ENCODE data around the gene GRHL1.

Gene GRHL1

DNA sequence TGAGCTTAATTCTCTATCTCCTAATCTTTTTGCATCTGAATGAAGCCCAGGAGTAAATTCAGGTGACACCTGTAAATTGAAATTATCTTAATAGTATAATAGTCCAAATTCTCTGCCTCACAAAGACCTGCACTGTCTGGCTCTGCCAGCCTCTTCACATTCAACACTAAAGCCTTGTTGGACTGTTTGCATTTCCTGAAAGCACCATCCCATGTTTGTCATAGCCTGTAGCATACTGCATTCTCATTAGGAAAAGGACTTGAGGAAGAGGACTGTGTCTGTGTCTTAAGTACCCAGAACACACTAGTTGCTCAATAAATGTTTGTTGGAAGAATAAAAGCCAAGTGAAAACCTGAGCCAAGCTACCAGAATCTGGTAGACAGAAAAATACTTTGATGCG lies 42.9 kb upstream of the GRHL1 start:
- no peak overlapping the region for H3K4me3 ChIP-seq (ENCODE audit: low read length)
- no peak for DNase-seq
- H3K9me3 ChIP-seq (replicated peaks; ENCODE audit: insufficient read depth, low read length), result no peaks in the 10 kb centered on the region

DNA sequence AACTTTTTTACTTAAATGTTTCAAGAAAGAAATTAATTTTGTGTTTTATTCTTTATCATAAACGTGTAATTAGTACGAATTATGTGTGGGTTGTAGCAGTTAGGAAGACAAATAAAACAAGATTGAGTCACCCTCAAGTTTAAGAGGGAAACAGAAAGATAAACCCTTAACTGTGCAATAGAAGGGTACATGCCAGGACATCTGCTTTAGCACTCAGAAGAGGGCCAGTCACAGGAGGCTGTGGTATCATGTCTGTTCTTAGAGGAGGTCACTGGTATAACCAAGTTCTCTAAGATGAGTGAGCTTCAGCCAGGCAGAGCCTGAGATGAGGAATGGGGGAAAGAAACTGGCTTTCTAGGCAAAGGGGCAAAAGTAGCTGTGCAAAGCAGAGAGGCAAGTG lies 42.4 kb upstream of the GRHL1 start:
- peaks cover 3% of the 10 kb centered on the region for H3K4me1 ChIP-seq (ENCODE audit: low read length)
- H3K9ac ChIP-seq (ENCODE audit: low read length), result no peak overlapping the region
- no peaks in the 10 kb centered on the region for H3K9me2 ChIP-seq (replicated peaks; ENCODE audit: insufficient read depth, low read length)
- no peaks in the 10 kb centered on the region for H3K79me2 ChIP-seq (ENCODE audit: low read length)
- H3K27ac ChIP-seq (ENCODE audit: low read length), result no peak overlapping the region
- H3K36me3 ChIP-seq (replicated peaks; ENCODE audit: insufficient read depth, low read length), result no peaks in the 10 kb centered on the region
- TF ChIP-seq EZH2phosphoT487 (IDR thresholded peaks at IDR 0.05; ENCODE audit: low read length), result no peak
- no peak for TF ChIP-seq EZH2 (optimal IDR thresholded peaks at IDR 0.05; ENCODE audit: low read depth, low read length)
- no peak overlapping the region for H2AFZ ChIP-seq (ENCODE audit: low read length)
- no peak overlapping the region for H3K4me3 ChIP-seq (ENCODE audit: low read length)
- no peaks in the 10 kb centered on the region for H3K27me3 ChIP-seq (replicated peaks; ENCODE audit: insufficient read depth, low read length)
- H3F3A ChIP-seq (ENCODE audit: insufficient read depth, low read length), result no peaks in the 10 kb centered on the region
- no peaks in the 10 kb centered on the region for H3K9me3 ChIP-seq (replicated peaks; ENCODE audit: insufficient read depth, low read length)
- DNase-seq, result no peak
- H4K20me1 ChIP-seq (ENCODE audit: insufficient read depth, low read length), result no peaks in the 10 kb centered on the region
- H3K4me2 ChIP-seq (ENCODE audit: low read depth, low read length), result no peak overlapping the region

More for the DNA sequence above, 42.9 kb upstream of the GRHL1 start:
- H3K27ac ChIP-seq (ENCODE audit: low read length), result no peak overlapping the region
- H3K79me2 ChIP-seq (ENCODE audit: low read length), result no peaks in the 10 kb centered on the region
- TF ChIP-seq, protein P1, sequence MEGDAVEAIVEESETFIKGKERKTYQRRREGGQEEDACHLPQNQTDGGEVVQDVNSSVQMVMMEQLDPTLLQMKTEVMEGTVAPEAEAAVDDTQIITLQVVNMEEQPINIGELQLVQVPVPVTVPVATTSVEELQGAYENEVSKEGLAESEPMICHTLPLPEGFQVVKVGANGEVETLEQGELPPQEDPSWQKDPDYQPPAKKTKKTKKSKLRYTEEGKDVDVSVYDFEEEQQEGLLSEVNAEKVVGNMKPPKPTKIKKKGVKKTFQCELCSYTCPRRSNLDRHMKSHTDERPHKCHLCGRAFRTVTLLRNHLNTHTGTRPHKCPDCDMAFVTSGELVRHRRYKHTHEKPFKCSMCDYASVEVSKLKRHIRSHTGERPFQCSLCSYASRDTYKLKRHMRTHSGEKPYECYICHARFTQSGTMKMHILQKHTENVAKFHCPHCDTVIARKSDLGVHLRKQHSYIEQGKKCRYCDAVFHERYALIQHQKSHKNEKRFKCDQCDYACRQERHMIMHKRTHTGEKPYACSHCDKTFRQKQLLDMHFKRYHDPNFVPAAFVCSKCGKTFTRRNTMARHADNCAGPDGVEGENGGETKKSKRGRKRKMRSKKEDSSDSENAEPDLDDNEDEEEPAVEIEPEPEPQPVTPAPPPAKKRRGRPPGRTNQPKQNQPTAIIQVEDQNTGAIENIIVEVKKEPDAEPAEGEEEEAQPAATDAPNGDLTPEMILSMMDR (IDR thresholded peaks at IDR 0.05; ENCODE audit: low read length), result no peak
- no peak for TF ChIP-seq EZH2phosphoT487 (IDR thresholded peaks at IDR 0.05; ENCODE audit: low read length)
- no peak for TF ChIP-seq EZH2 (optimal IDR thresholded peaks at IDR 0.05; ENCODE audit: low read depth, low read length)
- H3K27me3 ChIP-seq (replicated peaks; ENCODE audit: insufficient read depth, low read length), result no peaks in the 10 kb centered on the region
- H3K9ac ChIP-seq (ENCODE audit: low read length), result no peak overlapping the region
- H3K4me2 ChIP-seq (ENCODE audit: low read depth, low read length), result no peak overlapping the region
- no peaks in the 10 kb centered on the region for H3K4me1 ChIP-seq (ENCODE audit: low read length)
- H3K9me2 ChIP-seq (replicated peaks; ENCODE audit: insufficient read depth, low read length), result no peaks in the 10 kb centered on the region
- H3F3A ChIP-seq (ENCODE audit: insufficient read depth, low read length), result no peaks in the 10 kb centered on the region
- H2AFZ ChIP-seq (ENCODE audit: low read length), result no peak overlapping the region
- H4K20me1 ChIP-seq (ENCODE audit: insufficient read depth, low read length), result no peaks in the 10 kb centered on the region
- H3K36me3 ChIP-seq (replicated peaks; ENCODE audit: insufficient read depth, low read length), result no peaks in the 10 kb centered on the region

DNA sequence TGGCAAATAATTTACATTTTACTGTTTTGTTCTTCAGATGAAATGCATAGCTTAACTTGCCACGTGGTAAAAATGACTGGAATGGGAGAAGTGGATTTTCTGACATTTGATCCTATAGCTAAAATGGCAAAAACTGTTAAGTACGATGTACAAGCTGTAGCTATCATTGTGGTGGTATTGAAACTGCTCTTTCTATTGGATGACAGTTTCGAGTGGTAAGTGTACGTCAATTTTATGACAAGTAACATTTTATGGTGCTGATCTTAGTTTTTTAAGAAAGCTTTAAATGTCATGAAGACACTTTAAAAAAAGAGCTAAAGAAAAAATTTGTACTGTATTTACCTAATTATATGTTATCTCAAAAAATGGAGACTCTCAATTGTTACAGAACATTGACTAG lies 40.8 kb upstream of the GRHL1 start:
- no peak overlapping the region for H3K9ac ChIP-seq (ENCODE audit: low read length)
- no peak overlapping the region for H3K27ac ChIP-seq (ENCODE audit: low read length)
- H3K36me3 ChIP-seq (replicated peaks; ENCODE audit: insufficient read depth, low read length), result no peaks in the 10 kb centered on the region
- TF ChIP-seq, protein P1 (IDR thresholded peaks at IDR 0.05; ENCODE audit: low read length), result no peak
- TF ChIP-seq EZH2phosphoT487 (IDR thresholded peaks at IDR 0.05; ENCODE audit: low read length) (no peak), EZH2 (optimal IDR thresholded peaks at IDR 0.05; ENCODE audit: low read depth, low read length) (no peak)
- H2AFZ ChIP-seq (ENCODE audit: low read length), result no peak overlapping the region
- peaks cover 14% of the 10 kb centered on the region for H3K4me1 ChIP-seq (ENCODE audit: low read length)
- H3K4me3 ChIP-seq (ENCODE audit: low read length), result no peak overlapping the region
- no peaks in the 10 kb centered on the region for H4K20me1 ChIP-seq (ENCODE audit: insufficient read depth, low read length)
- no peaks in the 10 kb centered on the region for H3K9me2 ChIP-seq (replicated peaks; ENCODE audit: insufficient read depth, low read length)
- H3K9me3 ChIP-seq (replicated peaks; ENCODE audit: insufficient read depth, low read length), result no peaks in the 10 kb centered on the region
- H3F3A ChIP-seq (ENCODE audit: insufficient read depth, low read length), result no peaks in the 10 kb centered on the region; the same call in 1 of the 2 replicates
- H3K27me3 ChIP-seq (replicated peaks; ENCODE audit: insufficient read depth, low read length), result no peaks in the 10 kb centered on the region
- no peak overlapping the region for H3K4me2 ChIP-seq (ENCODE audit: low read depth, low read length)
- DNase-seq, result no peak
- H3K79me2 ChIP-seq (ENCODE audit: low read length), result no peaks in the 10 kb centered on the region

DNA sequence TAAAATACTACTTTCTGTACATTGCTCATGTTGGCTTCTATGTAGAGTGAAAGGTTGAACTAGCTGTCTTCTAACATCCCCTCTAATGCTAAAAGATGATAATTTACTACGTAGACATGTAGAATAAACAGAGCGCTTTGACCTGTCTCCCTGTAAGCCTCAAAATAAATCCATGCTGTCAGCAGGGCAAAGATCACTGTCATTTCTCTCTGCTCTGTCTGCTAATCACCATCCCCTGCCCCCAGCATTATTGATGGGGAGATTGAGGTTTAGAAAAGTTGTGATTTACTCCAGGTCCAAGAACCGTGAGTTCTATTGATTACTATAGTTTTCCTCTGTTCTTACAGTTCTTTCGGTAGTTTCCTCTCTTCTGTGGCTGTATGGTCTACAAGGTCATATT lies 39.0 kb upstream of the GRHL1 start:
- TF ChIP-seq EZH2 (optimal IDR thresholded peaks at IDR 0.05; ENCODE audit: low read depth, low read length) (no peak), EZH2phosphoT487 (IDR thresholded peaks at IDR 0.05; ENCODE audit: low read length) (no peak)
- TF ChIP-seq, protein P1 (IDR thresholded peaks at IDR 0.05; ENCODE audit: low read length), result no peak
- peaks cover 14% of the 10 kb centered on the region for H3K4me1 ChIP-seq (ENCODE audit: low read length)
- no peaks in the 10 kb centered on the region for H3K9me3 ChIP-seq (replicated peaks; ENCODE audit: insufficient read depth, low read length)
- no peaks in the 10 kb centered on the region; the same call in 1 of the 2 replicates for H3F3A ChIP-seq (ENCODE audit: insufficient read depth, low read length)
- no peak for DNase-seq
- no peak overlapping the region for H3K4me3 ChIP-seq (ENCODE audit: low read length)
- H3K27ac ChIP-seq (ENCODE audit: low read length), result no peak overlapping the region
- no peak overlapping the region for H2AFZ ChIP-seq (ENCODE audit: low read length)
- H4K20me1 ChIP-seq (ENCODE audit: insufficient read depth, low read length), result no peaks in the 10 kb centered on the region
- H3K79me2 ChIP-seq (ENCODE audit: low read length), result no peaks in the 10 kb centered on the region
- H3K36me3 ChIP-seq (replicated peaks; ENCODE audit: insufficient read depth, low read length), result no peaks in the 10 kb centered on the region
- H3K27me3 ChIP-seq (replicated peaks; ENCODE audit: insufficient read depth, low read length), result no peaks in the 10 kb centered on the region
- no peak overlapping the region for H3K4me2 ChIP-seq (ENCODE audit: low read depth, low read length)
- no peak overlapping the region for H3K9ac ChIP-seq (ENCODE audit: low read length)
- H3K9me2 ChIP-seq (replicated peaks; ENCODE audit: insufficient read depth, low read length), result no peaks in the 10 kb centered on the region
